HG02588 (cell line): ENCODE measurements around the gene GPLD1.
"Not testable (repeated sequence)": the region's sequence is repeated elsewhere in the genome, so short reads cannot be mapped to it uniquely, and the experiment has no call there.

Experiments used
- ATAC-seq: cut with Tn5 transposase; IDR thresholded peaks from one replicate; pipeline ENCODE4 v1.9.1; 2021; ENCODE audit warnings: mild to moderate bottlenecking, moderate library complexity; ENCODE audit not compliant: unreplicated experiment

Gene GPLD1

DNA sequence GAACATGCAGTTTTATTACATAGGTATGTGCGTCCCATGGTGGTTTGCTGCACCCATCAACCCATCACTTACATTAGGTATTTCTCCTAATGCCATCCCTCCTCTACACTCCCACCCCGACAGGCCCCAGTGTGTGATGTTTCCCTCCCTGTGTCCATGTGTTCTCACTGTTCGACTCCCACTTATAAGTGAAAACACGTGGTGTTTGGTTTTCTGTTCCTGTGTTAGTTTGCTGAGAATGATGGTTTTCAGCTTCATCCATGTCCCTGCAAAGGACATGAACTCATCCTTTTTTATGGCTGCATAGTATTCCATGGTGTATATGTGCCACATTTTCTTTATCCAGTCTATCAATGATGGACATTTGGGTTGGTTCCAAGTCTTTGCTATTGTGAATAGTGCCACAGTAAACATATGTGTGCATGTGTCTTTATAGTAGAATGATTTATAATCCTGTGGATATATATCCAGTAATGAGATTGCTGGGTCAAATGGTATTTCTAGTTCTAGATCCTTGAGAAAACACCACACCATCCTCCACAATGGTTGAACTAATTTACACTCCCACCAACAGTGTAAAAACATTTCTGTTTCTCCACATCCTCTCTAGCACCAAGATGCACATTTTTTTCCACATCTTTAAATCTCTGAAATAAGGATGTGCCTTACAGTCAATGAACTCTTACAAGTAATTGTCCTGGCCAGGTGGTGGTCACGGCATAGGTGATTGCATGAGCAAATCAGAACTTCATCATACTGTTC, 104.8 kb downstream of the GPLD1 start:
- ATAC-seq, result not testable (repeated sequence)

GRCh38 chr6:24382891-24383494, 106.4 kb downstream of the GPLD1 start:
- not testable (repeated sequence) for ATAC-seq

- no peak for ATAC-seq
These were observed 107.2 kb downstream of the GPLD1 start for GRCh38 chr6:24382220-24382540.

GRCh38 chr6:24381476-24382219, 107.7 kb downstream of the GPLD1 start:
- ATAC-seq, result no peak

- ATAC-seq, result no peak
These were observed 110.8 kb downstream of the GPLD1 start for GRCh38 chr6:24378473-24379097.
